HepG2 (cell line): ENCODE measurements around the gene ALKBH2. TPM values are rescaled to one million over a fixed set of nuclear protein-coding genes. Genes with fewer than 3 reads are reported as not detected.

ENCODE experiments used
- CBFB ChIP-seq: sonication (generic); formaldehyde crosslinking; IDR thresholded peaks from 2 replicates; pipeline ENCODE4 v1.4.0; 2020; ENCODE audit warnings: missing genetic modification reagents
- KDM1A ChIP-seq: IDR thresholded peaks from 2 replicates; pipeline ENCODE4 v1.6.1; 2016; ENCODE audit warnings: missing compliant biosample characterization
- PAWR ChIP-seq: sonication (generic); formaldehyde crosslinking; IDR thresholded peaks from 2 replicates; pipeline ENCODE4 v1.4.0; 2020; ENCODE audit warnings: missing genetic modification reagents, mild to moderate bottlenecking, borderline replicate concordance
- SAFB2 ChIP-seq: sonication (generic); formaldehyde crosslinking; IDR thresholded peaks from 2 replicates; pipeline ENCODE4 v1.5.1; 2020; ENCODE audit warnings: missing genetic modification reagents, low read depth, mild to moderate bottlenecking, borderline replicate concordance
- SNAPC2 ChIP-seq: sonication (generic); formaldehyde crosslinking; IDR thresholded peaks from 2 replicates; pipeline ENCODE4 v1.8.1; 2022; ENCODE audit warnings: mild to moderate bottlenecking, missing genetic modification reagents
- TP53 ChIP-seq: sonication (generic); formaldehyde crosslinking; conservative IDR thresholded peaks from 2 replicates; pipeline ENCODE4 v1.4.0; 2020; ENCODE audit warnings: missing genetic modification reagents
- U2AF2 ChIP-seq: fragments of 200-400 bp; formaldehyde crosslinking; IDR thresholded peaks from 2 replicates; pipeline ENCODE4 v1.6.1; 2017; ENCODE audit warnings: low read depth, mild to moderate bottlenecking, low read length
- ZBTB7B ChIP-seq: sonication (generic); formaldehyde crosslinking; IDR thresholded peaks from 2 replicates; pipeline ENCODE4 v1.4.0; 2020; ENCODE audit warnings: missing genetic modification reagents
- ZNF12 ChIP-seq: sonication (generic); formaldehyde crosslinking; IDR thresholded peaks from 2 replicates; pipeline ENCODE4 v1.5.0; 2020; ENCODE audit warnings: missing genetic modification reagents
- ZNF30 ChIP-seq: sonication (generic); formaldehyde crosslinking; IDR thresholded peaks from 2 replicates; pipeline ENCODE4 v1.5.0; 2020; ENCODE audit warnings: mild to moderate bottlenecking, missing genetic modification reagents
- ZNF607 ChIP-seq: sonication (generic); formaldehyde crosslinking; IDR thresholded peaks from 2 replicates; pipeline ENCODE4 v1.5.1; 2020; ENCODE audit warnings: missing genetic modification reagents, mild to moderate bottlenecking, borderline replicate concordance
- ZNF672 ChIP-seq: sonication (generic); formaldehyde crosslinking; IDR thresholded peaks from 2 replicates; pipeline ENCODE4 v1.8.1; 2022; ENCODE audit warnings: missing genetic modification reagents
- polyA plus RNA-seq, 8 experiments: library from polyadenylated mRNA; depleted of rRNA in 3 of 8; stranded (reverse) in 7 of 8; unstranded in 1 of 8; fragments of >200 nt; fragmentation: Illumina TruSeq in 4 of 8; extraction: Trizol in 4 of 8; gene quantifications; 2 replicates each; pipeline versions ENCODE4 v1.2.1 to v1.2.3, GENCODE V29; 2011 to 2016; ENCODE audit warnings: low read depth in 4 of 8, missing spikeins in 1 of 8, mixed read lengths in 1 of 8; ENCODE audit not compliant: insufficient read depth in 1 of 8
- total RNA-seq, 5 experiments: library from RNA; depleted of rRNA; stranded (reverse); fragments of >200 nt; fragmentation: Illumina TruSeq; extraction: Trizol; gene quantifications; 2 replicates each; pipeline ENCODE4 v1.2.3, GENCODE V29; 2016; ENCODE audit warnings: low read depth in 1 of 5
- TF ChIP-seq, protein P1 (sequence below): sonication (generic); formaldehyde crosslinking; IDR thresholded peaks from 2 replicates; pipeline ENCODE4 v1.8.0; 2022; ENCODE audit warnings: mild to moderate bottlenecking, missing genetic modification reagents, moderate library complexity
- TF ChIP-seq, protein P2 (sequence below): sonication (generic); formaldehyde crosslinking; IDR thresholded peaks from 2 replicates; pipeline ENCODE4 v1.5.1; 2020; ENCODE audit warnings: mild to moderate bottlenecking, missing genetic modification reagents, moderate library complexity
- TF ChIP-seq, protein P3 (sequence below): sonication (generic); formaldehyde crosslinking; IDR thresholded peaks from 2 replicates; pipeline ENCODE4 v1.4.0; 2020; ENCODE audit warnings: mild to moderate bottlenecking, missing genetic modification reagents
- TF ChIP-seq, protein P4 (sequence below): sonication (generic); formaldehyde crosslinking; IDR thresholded peaks from 2 replicates; pipeline ENCODE4; 2020; ENCODE audit warnings: missing genetic modification reagents, mild to moderate bottlenecking, borderline replicate concordance
- TF ChIP-seq, protein P5 (sequence below): IDR thresholded peaks from 2 replicates; pipeline ENCODE4 v1.4.0; 2020; ENCODE audit warnings: mild to moderate bottlenecking, missing genetic modification reagents

Gene ALKBH2
- total and polyA plus RNA-seq, 2 of the 13 experiments (the other 11 are each of a cell fraction or from before 2014, with no cell fraction given), result 21.0 to 40.5 TPM

DNA sequence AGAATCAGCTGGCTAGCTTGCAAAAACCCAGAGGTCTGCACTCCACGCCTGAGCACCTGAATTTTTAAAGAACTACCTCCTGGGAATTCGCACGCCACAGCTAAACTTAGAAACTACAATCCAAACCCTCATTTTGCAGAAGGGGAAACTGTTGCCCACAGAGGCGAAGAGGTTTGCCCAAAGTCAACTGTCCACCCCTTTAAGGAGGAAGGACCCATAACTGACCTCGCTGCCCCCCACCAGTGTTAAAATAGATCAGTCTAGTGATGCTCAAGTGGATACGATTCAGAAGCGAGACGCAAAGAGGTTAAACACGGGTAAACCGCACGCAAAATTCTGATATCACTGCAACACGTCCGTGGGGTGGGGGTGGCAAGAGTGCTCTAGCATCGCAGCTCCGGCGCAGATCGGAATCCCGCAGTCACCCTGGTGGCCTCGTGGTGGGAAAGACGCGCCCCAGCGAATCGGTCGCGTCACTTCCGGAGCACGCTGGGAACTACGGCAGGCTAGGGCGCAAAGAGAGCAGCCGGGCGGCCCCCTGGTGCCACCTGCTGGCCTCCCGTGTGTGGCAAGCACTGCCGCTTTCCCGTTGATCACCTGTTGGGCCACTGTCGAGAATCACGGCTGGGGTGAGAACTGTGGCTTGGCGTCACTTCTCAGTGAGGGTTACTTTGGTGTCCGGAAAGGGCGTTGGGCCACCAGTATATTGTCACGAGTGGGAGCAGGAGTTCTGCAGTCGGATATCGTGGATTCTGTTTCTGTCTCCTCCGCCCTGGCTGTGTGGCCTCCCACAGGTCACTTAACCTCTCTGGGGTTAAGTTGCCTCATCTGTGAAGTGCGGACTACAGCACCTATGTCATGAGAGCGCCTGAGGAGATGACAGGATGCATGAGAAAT lies at the start of gene ALKBH2 (continued):
- TF ChIP-seq, protein P1, sequence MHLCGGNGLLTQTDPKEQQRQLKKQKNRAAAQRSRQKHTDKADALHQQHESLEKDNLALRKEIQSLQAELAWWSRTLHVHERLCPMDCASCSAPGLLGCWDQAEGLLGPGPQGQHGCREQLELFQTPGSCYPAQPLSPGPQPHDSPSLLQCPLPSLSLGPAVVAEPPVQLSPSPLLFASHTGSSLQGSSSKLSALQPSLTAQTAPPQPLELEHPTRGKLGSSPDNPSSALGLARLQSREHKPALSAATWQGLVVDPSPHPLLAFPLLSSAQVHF (CRISPR knock-in tag), result peak; percentile 94
- TF ChIP-seq KDM1A (CRISPR knock-in tag) (0 out of 2 replicates have a peak, but pooled peaks have one; percentile 52), U2AF2 (no peak), ZNF607 (peak; percentile 98), ZBTB7B (peak; percentile 79), ZNF12 (CRISPR knock-in tag) (0 out of 2 replicates have a peak, but pooled peaks have one; percentile 72), SAFB2 (CRISPR knock-in tag) (peak; percentile 55; the same call in 1 of the 2 replicates), PAWR (CRISPR knock-in tag) (no peak), CBFB (peak; percentile 81), SNAPC2 (CRISPR knock-in tag) (peak; percentile 99), ZNF30 (CRISPR knock-in tag) (peak; percentile 57; the same call in 1 of the 2 replicates), TP53 (CRISPR knock-in tag) (0 out of 2 replicates have a peak, but pooled peaks have one; percentile 7), ZNF672 (CRISPR knock-in tag) (no peak)
- TF ChIP-seq, protein P2, sequence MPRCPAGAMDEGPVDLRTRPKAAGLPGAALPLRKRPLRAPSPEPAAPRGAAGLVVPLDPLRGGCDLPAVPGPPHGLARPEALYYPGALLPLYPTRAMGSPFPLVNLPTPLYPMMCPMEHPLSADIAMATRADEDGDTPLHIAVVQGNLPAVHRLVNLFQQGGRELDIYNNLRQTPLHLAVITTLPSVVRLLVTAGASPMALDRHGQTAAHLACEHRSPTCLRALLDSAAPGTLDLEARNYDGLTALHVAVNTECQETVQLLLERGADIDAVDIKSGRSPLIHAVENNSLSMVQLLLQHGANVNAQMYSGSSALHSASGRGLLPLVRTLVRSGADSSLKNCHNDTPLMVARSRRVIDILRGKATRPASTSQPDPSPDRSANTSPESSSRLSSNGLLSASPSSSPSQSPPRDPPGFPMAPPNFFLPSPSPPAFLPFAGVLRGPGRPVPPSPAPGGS (CRISPR knock-in tag), result peak; percentile 95; the same call in 1 of the 2 replicates
- TF ChIP-seq, protein P3, sequence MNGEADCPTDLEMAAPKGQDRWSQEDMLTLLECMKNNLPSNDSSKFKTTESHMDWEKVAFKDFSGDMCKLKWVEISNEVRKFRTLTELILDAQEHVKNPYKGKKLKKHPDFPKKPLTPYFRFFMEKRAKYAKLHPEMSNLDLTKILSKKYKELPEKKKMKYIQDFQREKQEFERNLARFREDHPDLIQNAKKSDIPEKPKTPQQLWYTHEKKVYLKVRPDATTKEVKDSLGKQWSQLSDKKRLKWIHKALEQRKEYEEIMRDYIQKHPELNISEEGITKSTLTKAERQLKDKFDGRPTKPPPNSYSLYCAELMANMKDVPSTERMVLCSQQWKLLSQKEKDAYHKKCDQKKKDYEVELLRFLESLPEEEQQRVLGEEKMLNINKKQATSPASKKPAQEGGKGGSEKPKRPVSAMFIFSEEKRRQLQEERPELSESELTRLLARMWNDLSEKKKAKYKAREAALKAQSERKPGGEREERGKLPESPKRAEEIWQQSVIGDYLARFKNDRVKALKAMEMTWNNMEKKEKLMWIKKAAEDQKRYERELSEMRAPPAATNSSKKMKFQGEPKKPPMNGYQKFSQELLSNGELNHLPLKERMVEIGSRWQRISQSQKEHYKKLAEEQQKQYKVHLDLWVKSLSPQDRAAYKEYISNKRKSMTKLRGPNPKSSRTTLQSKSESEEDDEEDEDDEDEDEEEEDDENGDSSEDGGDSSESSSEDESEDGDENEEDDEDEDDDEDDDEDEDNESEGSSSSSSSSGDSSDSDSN (CRISPR knock-in tag), result peak; percentile 65
- TF ChIP-seq, protein P4, sequence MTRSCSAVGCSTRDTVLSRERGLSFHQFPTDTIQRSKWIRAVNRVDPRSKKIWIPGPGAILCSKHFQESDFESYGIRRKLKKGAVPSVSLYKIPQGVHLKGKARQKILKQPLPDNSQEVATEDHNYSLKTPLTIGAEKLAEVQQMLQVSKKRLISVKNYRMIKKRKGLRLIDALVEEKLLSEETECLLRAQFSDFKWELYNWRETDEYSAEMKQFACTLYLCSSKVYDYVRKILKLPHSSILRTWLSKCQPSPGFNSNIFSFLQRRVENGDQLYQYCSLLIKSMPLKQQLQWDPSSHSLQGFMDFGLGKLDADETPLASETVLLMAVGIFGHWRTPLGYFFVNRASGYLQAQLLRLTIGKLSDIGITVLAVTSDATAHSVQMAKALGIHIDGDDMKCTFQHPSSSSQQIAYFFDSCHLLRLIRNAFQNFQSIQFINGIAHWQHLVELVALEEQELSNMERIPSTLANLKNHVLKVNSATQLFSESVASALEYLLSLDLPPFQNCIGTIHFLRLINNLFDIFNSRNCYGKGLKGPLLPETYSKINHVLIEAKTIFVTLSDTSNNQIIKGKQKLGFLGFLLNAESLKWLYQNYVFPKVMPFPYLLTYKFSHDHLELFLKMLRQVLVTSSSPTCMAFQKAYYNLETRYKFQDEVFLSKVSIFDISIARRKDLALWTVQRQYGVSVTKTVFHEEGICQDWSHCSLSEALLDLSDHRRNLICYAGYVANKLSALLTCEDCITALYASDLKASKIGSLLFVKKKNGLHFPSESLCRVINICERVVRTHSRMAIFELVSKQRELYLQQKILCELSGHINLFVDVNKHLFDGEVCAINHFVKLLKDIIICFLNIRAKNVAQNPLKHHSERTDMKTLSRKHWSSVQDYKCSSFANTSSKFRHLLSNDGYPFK (CRISPR knock-in tag), result peak; percentile 92
- TF ChIP-seq, protein P5, sequence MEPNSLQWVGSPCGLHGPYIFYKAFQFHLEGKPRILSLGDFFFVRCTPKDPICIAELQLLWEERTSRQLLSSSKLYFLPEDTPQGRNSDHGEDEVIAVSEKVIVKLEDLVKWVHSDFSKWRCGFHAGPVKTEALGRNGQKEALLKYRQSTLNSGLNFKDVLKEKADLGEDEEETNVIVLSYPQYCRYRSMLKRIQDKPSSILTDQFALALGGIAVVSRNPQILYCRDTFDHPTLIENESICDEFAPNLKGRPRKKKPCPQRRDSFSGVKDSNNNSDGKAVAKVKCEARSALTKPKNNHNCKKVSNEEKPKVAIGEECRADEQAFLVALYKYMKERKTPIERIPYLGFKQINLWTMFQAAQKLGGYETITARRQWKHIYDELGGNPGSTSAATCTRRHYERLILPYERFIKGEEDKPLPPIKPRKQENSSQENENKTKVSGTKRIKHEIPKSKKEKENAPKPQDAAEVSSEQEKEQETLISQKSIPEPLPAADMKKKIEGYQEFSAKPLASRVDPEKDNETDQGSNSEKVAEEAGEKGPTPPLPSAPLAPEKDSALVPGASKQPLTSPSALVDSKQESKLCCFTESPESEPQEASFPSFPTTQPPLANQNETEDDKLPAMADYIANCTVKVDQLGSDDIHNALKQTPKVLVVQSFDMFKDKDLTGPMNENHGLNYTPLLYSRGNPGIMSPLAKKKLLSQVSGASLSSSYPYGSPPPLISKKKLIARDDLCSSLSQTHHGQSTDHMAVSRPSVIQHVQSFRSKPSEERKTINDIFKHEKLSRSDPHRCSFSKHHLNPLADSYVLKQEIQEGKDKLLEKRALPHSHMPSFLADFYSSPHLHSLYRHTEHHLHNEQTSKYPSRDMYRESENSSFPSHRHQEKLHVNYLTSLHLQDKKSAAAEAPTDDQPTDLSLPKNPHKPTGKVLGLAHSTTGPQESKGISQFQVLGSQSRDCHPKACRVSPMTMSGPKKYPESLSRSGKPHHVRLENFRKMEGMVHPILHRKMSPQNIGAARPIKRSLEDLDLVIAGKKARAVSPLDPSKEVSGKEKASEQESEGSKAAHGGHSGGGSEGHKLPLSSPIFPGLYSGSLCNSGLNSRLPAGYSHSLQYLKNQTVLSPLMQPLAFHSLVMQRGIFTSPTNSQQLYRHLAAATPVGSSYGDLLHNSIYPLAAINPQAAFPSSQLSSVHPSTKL (CRISPR knock-in tag), result peak; percentile 84
